GM19035 (cell line): ENCODE measurements around the gene MTHFD1L.

Source experiments
- ATAC-seq: cut with Tn5 transposase; IDR thresholded peaks from one replicate; pipeline ENCODE4 v1.9.1; 2021; ENCODE audit not compliant: unreplicated experiment

MTHFD1L gene

GRCh38 chr6:150865043-150865405 lies 478 bp upstream of the MTHFD1L start:
- ATAC-seq = no peak

DNA sequence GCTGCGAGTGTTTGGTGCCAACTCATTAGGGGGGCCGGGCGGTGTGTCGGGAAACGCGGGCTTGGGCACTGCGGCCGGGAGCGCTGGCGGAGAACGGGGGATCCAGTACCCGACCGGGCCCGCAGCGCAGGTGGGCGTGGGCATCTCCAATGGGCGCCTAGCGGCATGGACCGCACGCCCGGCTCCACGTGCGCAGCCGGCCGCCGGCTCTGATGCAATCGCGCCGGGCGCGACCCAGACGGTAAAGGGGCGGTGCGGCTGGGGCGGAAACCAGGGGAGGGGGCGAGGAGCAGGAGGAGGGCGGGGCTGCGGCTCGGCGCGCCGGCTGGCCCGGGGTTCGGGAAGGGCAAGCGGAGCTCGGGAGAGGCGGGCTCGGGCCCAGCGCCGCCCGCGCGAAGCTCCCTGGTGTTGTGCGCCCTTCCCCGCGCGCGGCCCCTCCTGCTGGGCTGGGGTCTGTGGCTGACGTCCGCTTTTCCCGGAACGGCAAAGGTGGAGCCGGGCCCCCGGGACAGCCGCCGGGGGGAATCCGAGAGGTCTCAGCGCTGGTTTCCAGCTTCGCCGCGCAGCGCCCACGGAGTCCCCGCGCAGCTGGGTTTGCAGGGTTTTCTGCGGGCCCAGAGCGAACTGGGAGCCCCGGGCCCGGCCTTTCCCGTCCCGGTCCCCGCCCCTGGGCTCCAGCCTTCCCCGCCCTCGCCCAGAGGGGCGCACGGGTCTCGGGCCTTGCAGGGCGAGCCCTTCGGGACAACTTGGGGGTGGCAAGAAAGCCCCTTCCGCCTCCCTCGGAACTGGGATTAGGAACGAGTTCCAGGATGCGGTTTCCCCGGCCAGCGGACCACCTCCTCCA lies 867 bp downstream of the MTHFD1L start:
- peak; percentile 82 for ATAC-seq

- no peak for ATAC-seq
Measured at GRCh38 chr6:150866991-150867501, 1.5 kb downstream of the MTHFD1L start.

DNA sequence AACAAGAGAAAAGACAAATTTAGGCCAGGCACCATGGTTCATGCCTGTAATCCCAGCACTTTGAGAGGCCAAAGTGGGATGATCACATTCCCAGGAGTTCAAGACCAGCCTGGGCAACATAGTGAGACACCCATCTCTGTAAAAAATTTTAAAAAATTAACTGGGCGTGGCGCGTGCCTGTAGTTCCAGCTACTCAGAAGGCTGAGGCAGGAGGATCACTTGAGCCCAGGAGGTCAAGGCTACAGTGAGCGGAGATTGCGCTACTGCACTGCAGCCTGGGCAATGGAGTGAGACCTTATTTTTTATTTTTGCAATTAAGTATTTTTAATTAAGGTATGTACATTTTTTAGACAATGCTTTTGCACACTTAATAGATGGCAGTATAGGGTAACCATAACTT lies 3.3 kb downstream of the MTHFD1L start:
- ATAC-seq = no peak

DNA sequence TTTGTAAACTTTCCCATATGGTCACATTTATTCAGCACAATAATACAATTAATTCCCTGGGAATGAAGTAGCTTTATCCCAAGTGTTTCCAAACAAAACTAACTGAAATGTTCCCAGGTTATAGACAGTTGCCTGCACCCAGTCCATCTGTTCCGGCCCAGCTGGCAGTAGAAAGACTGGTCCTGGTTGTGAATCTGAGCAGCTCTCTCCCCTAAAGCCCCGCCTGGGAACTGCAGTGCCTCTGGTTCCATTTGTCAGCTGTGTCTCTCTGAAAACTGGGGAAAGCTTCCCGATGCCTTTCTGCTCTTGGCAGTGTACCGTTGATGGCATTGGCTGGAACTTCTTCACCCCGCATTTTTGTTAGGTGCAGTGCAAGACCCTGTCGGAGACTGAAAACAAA lies 8.7 kb downstream of the MTHFD1L start:
- no peak for ATAC-seq

- no peak for ATAC-seq
Measured at GRCh38 chr6:150875841-150876240, 10.3 kb downstream of the MTHFD1L start.

DNA sequence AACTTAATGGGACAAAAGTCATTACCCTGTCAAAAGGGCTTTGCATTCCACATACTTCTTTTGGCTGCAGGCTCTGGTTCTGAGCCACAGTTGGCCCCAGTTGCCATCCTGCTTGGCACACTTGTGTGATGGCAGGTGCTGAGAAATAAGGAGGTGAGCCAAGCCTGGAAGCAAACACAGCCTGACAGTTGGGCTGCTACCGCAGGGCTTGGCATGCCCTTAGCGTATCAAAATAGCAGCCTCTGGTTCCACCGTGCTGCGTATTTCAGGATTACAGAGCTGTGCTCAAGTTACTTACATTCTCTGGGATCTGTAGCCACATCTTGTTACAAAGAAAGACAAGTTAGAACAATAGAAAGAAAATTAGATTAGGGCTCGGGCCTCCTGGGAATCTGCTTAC lies 11.1 kb downstream of the MTHFD1L start:
- no peak for ATAC-seq

- no peak for ATAC-seq
Measured at GRCh38 chr6:150877928-150878327, 12.4 kb downstream of the MTHFD1L start.

DNA sequence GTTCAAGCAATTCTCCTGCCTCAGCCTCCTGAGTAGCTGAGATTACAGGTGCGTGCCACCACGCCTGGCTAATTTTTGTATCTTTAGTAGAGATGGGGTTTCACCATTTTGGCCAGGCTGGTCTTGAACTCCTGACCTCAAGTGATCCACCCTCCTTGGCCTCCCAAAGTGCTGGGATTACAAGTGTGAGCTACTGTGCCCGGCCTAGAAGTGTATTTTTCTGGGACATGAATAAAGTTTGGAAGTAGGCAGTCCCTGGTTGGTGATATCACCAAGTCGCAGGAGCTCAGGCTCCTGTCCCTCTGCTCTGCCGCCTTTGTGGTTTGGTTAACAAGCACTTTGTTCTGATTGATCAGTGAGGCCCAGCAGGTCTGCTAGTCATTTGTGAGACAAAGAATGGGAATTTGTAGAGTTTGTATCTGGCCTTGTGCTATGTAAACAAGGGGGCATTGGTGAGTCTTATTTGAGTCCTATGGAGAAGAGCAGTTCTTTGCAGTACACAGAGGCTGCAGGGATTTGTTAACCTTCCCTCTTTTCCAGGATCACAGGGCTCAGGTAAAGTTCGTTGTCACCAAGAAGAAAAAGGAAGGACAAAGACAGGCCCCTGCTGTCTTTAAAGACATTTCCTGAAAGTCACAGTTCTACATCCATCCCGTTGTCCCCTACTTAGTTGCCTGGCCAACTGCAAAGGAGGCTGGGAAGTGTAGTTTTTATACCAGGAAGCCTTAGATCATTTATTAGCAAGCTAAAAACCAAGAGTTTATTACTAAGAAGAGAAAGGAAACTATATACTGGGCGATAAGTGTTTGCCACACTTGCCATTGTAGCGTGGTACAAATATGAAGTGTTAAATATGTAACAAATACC lies 13.1 kb downstream of the MTHFD1L start:
- no peak for ATAC-seq

DNA sequence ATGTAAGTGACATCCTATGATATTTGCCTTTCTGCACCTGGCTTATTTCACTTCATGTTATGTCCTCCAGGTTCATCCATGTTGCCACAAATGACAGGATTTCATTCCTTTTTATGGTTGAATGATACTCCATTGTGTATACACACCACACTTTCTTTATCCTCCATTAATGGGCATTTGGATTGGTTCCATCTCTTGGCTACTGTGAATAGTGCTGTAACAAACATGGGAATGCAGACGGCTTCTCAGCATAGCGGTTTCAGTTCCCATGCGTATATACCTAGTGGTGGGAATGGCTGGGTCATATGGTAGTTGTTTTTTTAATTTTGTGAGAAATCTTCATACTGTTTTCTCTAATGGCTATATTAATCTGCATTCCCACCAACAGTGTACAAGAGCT lies 14.8 kb downstream of the MTHFD1L start:
- no peak for ATAC-seq

DNA sequence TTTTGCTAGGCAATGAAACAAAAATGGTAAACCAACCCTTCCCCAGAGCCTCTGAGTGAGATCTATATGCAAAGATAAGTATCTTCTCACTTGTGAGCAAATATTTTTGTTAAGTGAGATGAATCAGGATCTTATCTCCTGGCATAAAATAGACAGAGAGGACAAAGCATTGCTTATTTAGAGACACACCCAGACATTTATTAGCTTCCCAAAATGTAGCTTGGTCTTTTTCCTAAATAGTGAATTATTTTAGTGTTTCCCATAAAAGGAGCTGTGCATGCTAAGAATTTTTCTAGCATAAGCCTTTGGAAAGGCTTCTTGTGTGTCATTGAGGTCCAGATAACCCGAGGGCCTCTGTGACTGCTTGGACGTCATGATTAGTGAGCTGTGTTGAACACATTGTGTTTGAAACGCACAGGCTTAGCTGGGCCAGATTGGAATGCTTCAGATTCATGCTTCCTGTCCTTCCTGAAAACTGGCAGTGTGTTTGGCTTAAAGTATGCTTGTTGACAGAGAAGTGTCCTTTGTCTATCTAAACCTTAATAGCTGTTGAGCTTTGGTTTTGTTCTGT lies 16.5 kb downstream of the MTHFD1L start:
- no peak for ATAC-seq

DNA sequence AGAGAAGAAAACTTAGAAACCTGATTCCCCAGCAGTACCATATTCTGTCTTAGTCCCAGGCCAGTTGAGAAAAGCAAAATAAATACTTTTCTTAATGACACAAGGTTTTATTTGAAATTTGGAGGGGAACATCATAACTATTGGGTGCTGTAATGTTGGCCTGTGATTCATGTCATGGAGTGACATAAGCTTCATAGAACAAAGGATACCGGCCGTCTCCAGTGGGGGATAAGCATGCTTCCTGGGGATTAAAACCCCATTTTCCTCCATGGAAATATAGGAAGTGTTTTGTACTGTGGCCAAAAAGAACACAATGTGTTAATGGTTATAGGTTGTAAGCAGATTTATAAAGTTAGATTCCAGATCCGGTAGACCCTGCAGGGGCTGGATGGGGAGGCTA lies 18.0 kb downstream of the MTHFD1L start:
- no peak for ATAC-seq

GRCh38 chr6:150886155-150886554 lies 20.7 kb downstream of the MTHFD1L start:
- no peak for ATAC-seq

DNA sequence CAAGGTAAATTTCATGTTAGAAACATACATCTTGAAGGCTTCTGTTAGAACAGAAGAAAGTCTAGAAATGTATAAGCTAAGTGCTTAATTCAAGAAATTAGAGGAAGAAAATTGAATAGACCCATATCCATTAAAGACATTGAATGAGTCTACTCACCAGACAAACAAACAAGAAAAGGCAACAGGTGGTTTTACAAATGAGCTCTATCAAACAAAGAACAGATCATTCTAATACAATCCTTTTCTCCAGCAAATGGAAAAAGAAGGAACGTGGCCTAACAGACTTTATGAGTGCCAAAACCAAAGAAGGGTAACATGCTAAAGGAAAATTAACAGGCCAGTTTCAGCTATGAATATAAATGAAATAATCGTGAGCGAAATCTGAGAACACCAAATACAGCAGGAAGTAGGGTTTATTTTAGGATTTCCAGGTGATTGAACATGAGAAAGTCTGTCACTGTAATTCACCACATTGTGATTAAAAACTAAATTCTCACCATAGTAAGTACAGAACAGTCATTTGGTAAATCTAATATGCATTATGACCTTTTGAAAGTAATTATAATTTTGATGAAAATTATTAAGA lies 22.6 kb downstream of the MTHFD1L start:
- ATAC-seq = no peak

GRCh38 chr6:150890346-150890745 lies 24.8 kb downstream of the MTHFD1L start:
- no peak for ATAC-seq

GRCh38 chr6:150891888-150892485 lies 26.5 kb downstream of the MTHFD1L start:
- no peak for ATAC-seq

GRCh38 chr6:150894191-150894744 lies 28.8 kb downstream of the MTHFD1L start:
- ATAC-seq = no peak

GRCh38 chr6:150894935-150895552 lies 29.5 kb downstream of the MTHFD1L start:
- peak; percentile 62 for ATAC-seq

GRCh38 chr6:150895928-150896632 lies 30.6 kb downstream of the MTHFD1L start:
- no peak for ATAC-seq
